Activated CD4-positive, alpha-beta T cell treated with anti-CD3 and anti-CD28 coated beads for 36 hours (primary cell): ENCODE measurements around the gene ZNF48. TPM values are rescaled to one million over a fixed set of nuclear protein-coding genes. Genes with fewer than 3 reads are reported as not detected.
A peak's percentile ranks its signal among the peaks of the same experiment; 100 is the strongest.

Source experiments
- ATAC-seq: fragments of 200-7000 bp; cut with Tn5 transposase; one replicate; pipeline ENCODE4 v1.10.0; 2021; ENCODE audit warnings: mild to moderate bottlenecking, moderate library complexity
- CTCF ChIA-PET: fragments of 350-600 bp; sonication (Branson Sonifier 250); formaldehyde crosslinking; loops from one replicate; lab custom pipeline; 2021; ENCODE audit warnings: antibody characterized with exemption; lab: Charles Lee
- POLR2A ChIA-PET: fragments of 350-600 bp; sonication (Branson Sonifier 250); formaldehyde crosslinking; loops from one replicate; lab custom pipeline; 2021; ENCODE audit warnings: antibody characterized with exemption, inconsistent platforms; lab: Charles Lee
- DNase-seq: peaks from one replicate; pipeline ENCODE4 v3.0.0-alpha.2; 2020
- H3K27ac Mint-ChIP-seq: one replicate; pipeline ENCODE4 v1.8.0; 2021; ENCODE audit warnings: mixed read lengths
- H3K27me3 Mint-ChIP-seq: one replicate; pipeline ENCODE4 v1.8.0; 2021; ENCODE audit warnings: mixed read lengths
- H3K36me3 Mint-ChIP-seq: one replicate; pipeline ENCODE4 v1.8.0; 2021; ENCODE audit warnings: low read depth, mixed read lengths
- H3K4me1 Mint-ChIP-seq: one replicate; pipeline ENCODE4 v1.8.0; 2021; ENCODE audit warnings: mixed read lengths
- H3K4me3 Mint-ChIP-seq: one replicate; pipeline ENCODE4 v1.8.0; 2021; ENCODE audit warnings: mild to moderate bottlenecking, moderate library complexity, mixed read lengths
- H3K9me3 Mint-ChIP-seq: one replicate; pipeline ENCODE4 v1.8.0; 2021; ENCODE audit warnings: low read depth, mixed read lengths
- intact Hi-C, 2 experiments: fragments of 100-400 bp; cut with DNase I in 1 of 2; cut with micrococcal nuclease in 1 of 2; formaldehyde crosslinking; loops; one replicate each; pipeline versions ENCODE4 v1.14.2 to v1.15.1; 2022 to 2024; cut with DNase I, micrococcal nuclease
- total RNA-seq, 2 experiments: library from RNA; stranded (reverse); gene quantifications; one replicate each; pipeline ENCODE4 v1.2.3, GENCODE V29; 2021

Gene ZNF48
- total RNA-seq, 2 experiments from 2014 or later = 10.6 to 11.0 TPM

DNA sequence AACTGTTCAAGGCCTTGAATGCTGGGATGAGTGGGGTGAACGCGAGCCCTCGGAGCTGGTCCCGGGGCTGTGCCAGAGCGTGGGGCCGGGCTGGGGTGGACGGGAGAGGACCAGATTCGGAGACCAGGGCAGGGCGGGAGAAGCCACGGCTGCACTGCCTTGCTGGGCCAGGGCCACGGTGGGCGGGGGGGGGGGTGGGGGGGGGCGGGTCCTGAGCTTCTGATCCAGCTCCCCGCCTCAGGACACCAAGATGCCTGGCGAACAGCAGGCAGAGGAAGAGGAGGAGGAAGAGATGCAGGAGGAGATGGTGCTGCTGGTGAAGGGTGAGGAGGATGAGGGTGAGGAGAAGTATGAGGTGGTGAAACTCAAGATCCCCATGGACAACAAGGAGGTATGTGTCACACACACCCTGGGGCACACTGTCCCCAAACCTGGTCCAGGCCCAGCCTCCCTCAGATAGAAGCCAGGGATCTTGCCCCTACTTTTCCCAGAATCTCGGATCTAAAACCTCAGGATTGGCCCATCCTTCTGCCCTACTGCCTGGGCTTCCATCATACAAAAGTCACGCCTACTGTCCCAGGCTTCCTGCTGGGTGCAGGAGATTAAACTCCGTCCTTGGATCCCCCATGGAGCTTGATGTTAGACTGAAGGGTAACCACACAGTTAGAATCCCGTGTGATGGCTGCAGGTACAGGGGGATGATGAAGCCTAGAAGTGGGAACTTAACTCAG is 12.7 kb downstream of the ZNF48 start:
- ChIA-PET POLR2A (interaction anchor here (0.6 to 2.1 kb wide), 14 partner anchors 10 to 447 kb away, joined by 3 to 9 read pairs (median 4); partner anchors contain the start of genes DCTPP1, PPP4C, SEPTIN1 and ZNF48), CTCF (interaction anchor here (0.7 to 2.3 kb wide), 20 partner anchors 9 to 315 kb away, joined by 3 to 18 read pairs (median 4); partner anchors contain the start of genes DCTPP1, TBC1D10B, ZNF48 and ZNF689)
- peaks cover 2% of the 10 kb centered on the region for H3K27me3 Mint-ChIP-seq
- peaks cover 8% of the 10 kb centered on the region for H3K36me3 Mint-ChIP-seq
- H3K27ac Mint-ChIP-seq = peak overlapping the region; percentile 74
- H3K4me3 Mint-ChIP-seq = peak overlapping the region; percentile 79
- no peaks in the 10 kb centered on the region for H3K9me3 Mint-ChIP-seq
- H3K4me1 Mint-ChIP-seq = peaks cover 26% of the 10 kb centered on the region
- intact Hi-C loops = loop anchor here (1.0 to 10.0 kb wide), 14 partner anchors 13 to 343 kb away; partner anchors contain the start of genes ALDOA (in 2 of the 2), SEPTIN1 (in 2 of the 2), TBC1D10B (in 2 of the 2) and CD2BP2 (in 1 of the 2)
- ATAC-seq = no peak
- DNase-seq = no peak

- peak; percentile 95 for DNase-seq
- ATAC-seq = peak; percentile 49
- intact Hi-C loops = loop anchor here (2.0 to 10.0 kb wide), 5 partner anchors 27 to 345 kb away; partner anchors contain the start of genes ALDOA (in 1 of the 2), GDPD3 (in 1 of the 2), MYL11 (in 1 of the 2) and SEPTIN1 (in 1 of the 2)
- Mint-ChIP-seq H3K36me3 (peaks cover 14% of the 10 kb centered on the region), H3K27me3 (peaks cover 2% of the 10 kb centered on the region), H3K9me3 (no peaks in the 10 kb centered on the region), H3K4me3 (peak overlapping the region; percentile 79), H3K4me1 (peaks cover 31% of the 10 kb centered on the region), H3K27ac (peak overlapping the region; percentile 47)
- ChIA-PET CTCF (interaction anchor here (0.6 to 2.3 kb wide), 43 partner anchors 9 to 315 kb away, joined by 3 to 18 read pairs (median 4); partner anchors contain the start of genes DCTPP1, SEPHS2, SEPTIN1 and TBC1D10B), POLR2A (interaction anchor here (0.5 to 1.7 kb wide), 6 partner anchors 9 to 299 kb away, joined by 3 to 7 read pairs (median 4); partner anchors contain the start of genes DCTPP1 and SEPTIN1)
These were observed 14.2 kb downstream of the ZNF48 start for GRCh38 chr16:30409125-30410060.

- intact Hi-C loops = no loop called here
- H3K4me3 Mint-ChIP-seq = no peak overlapping the region
- peaks cover 44% of the 10 kb centered on the region for H3K4me1 Mint-ChIP-seq
- no peaks in the 10 kb centered on the region for H3K9me3 Mint-ChIP-seq
- peaks cover 20% of the 10 kb centered on the region for H3K36me3 Mint-ChIP-seq
- peak overlapping the region; percentile 20 for H3K27ac Mint-ChIP-seq
- DNase-seq (no peak), ATAC-seq (no peak)
- ChIA-PET CTCF (interaction anchor here (1.2 kb wide), 1 partner anchor 197 kb away, joined by 3 read pairs; the partner anchor contains the start of gene ZNF689), POLR2A (no interaction called here)
- no peaks in the 10 kb centered on the region for H3K27me3 Mint-ChIP-seq
These were observed 18.0 kb downstream of the ZNF48 start for GRCh38 chr16:30413112-30413806.

GRCh38 chr16:30414159-30414558 is 18.9 kb downstream of the ZNF48 start:
- ATAC-seq = no peak
- Mint-ChIP-seq H3K4me1 (peaks cover 44% of the 10 kb centered on the region), H3K27ac (no peak overlapping the region), H3K4me3 (no peak overlapping the region), H3K27me3 (no peaks in the 10 kb centered on the region), H3K36me3 (peaks cover 26% of the 10 kb centered on the region), H3K9me3 (no peaks in the 10 kb centered on the region)
- intact Hi-C loops = no loop called here
- ChIA-PET POLR2A (interaction anchor here (0.7 kb wide), 1 partner anchor 492 kb away, joined by 9 read pairs; no protein-coding TSS in a partner anchor), CTCF (interaction anchor here (0.7 to 1.2 kb wide), 3 partner anchors 16 to 228 kb away, joined by 3 to 5 read pairs (median 3); partner anchors contain the start of genes DCTPP1 and ZNF689)
- DNase-seq = no peak

- Mint-ChIP-seq H3K4me3 (no peak overlapping the region), H3K4me1 (peaks cover 35% of the 10 kb centered on the region), H3K9me3 (no peaks in the 10 kb centered on the region), H3K36me3 (peaks cover 36% of the 10 kb centered on the region), H3K27ac (peak overlapping the region; percentile 22), H3K27me3 (no peaks in the 10 kb centered on the region)
- intact Hi-C loops = loop anchor here in 1 of 2 experiments (2.0 kb wide), 1 partner anchor 283 kb away; the partner anchor contains the start of gene SRCAP
- ATAC-seq (no peak), DNase-seq (no peak)
- POLR2A ChIA-PET = no interaction called here
- CTCF ChIA-PET = interaction anchor here (0.7 kb wide), 1 partner anchor 9 kb away, joined by 3 read pairs; no protein-coding TSS in a partner anchor
These were observed 20.9 kb downstream of the ZNF48 start for GRCh38 chr16:30416047-30416603.

- Mint-ChIP-seq H3K36me3 (peaks cover 42% of the 10 kb centered on the region), H3K27me3 (no peaks in the 10 kb centered on the region), H3K27ac (no peak overlapping the region), H3K4me1 (peaks cover 35% of the 10 kb centered on the region), H3K4me3 (peak overlapping the region; percentile 34), H3K9me3 (no peaks in the 10 kb centered on the region)
- intact Hi-C loops = loop anchor here (1.0 to 2.0 kb wide), 2 partner anchors 22 to 282 kb away; partner anchors contain the start of genes ZNF48 (in 2 of the 2) and SRCAP (in 1 of the 2)
- CTCF ChIA-PET = interaction anchor here (0.7 to 4.3 kb wide), 15 partner anchors 8 to 212 kb away, joined by 3 to 56 read pairs (median 5); partner anchors contain the start of genes DCTPP1, SEPTIN1, TBC1D10B and ZNF771
- POLR2A ChIA-PET = interaction anchor here (0.9 to 1.6 kb wide), 11 partner anchors 8 to 233 kb away, joined by 3 to 14 read pairs (median 6); partner anchors contain the start of genes CORO1A, DCTPP1, ITGAL and SEPTIN1
- no peak for DNase-seq
- peak; percentile 6 for ATAC-seq
These were observed 21.7 kb downstream of the ZNF48 start for GRCh38 chr16:30416624-30417528.

- CTCF ChIA-PET = interaction anchor here (0.7 to 4.3 kb wide), 20 partner anchors 8 to 211 kb away, joined by 3 to 56 read pairs (median 4); partner anchors contain the start of genes DCTPP1, SEPTIN1, TBC1D10B and ZNF48
- intact Hi-C loops = loop anchor here (1.0 to 2.0 kb wide), 3 partner anchors 22 to 281 kb away; partner anchors contain the start of genes ZNF48 (in 2 of the 2) and SRCAP (in 1 of the 2)
- H3K4me3 Mint-ChIP-seq = peak overlapping the region; percentile 49
- POLR2A ChIA-PET = interaction anchor here (0.7 to 1.6 kb wide), 12 partner anchors 9 to 234 kb away, joined by 3 to 14 read pairs (median 6); partner anchors contain the start of genes CORO1A, DCTPP1, ITGAL and SEPTIN1
- H3K9me3 Mint-ChIP-seq = no peaks in the 10 kb centered on the region
- DNase-seq (peak; percentile 94), ATAC-seq (peak; percentile 92)
- H3K27ac Mint-ChIP-seq = no peak overlapping the region
- no peaks in the 10 kb centered on the region for H3K27me3 Mint-ChIP-seq
- peaks cover 31% of the 10 kb centered on the region for H3K4me1 Mint-ChIP-seq
- peaks cover 43% of the 10 kb centered on the region for H3K36me3 Mint-ChIP-seq
These were observed 22.5 kb downstream of the ZNF48 start for GRCh38 chr16:30417529-30418349.
